ENCODE data around the gene PEDS1. TPM values are rescaled to one million over a fixed set of nuclear protein-coding genes. Genes with fewer than 3 reads are reported as not detected.

The PEDS1 gene
- total RNA-seq, 5 donors from 2014 or later (not counting 1 experiment from before 2014, with no cell fraction given) = 17.6 to 20.0 (median 18.3) TPM

- WGBS (ENCODE audit: insufficient coverage) = 92% methylated on average over 7 of the region's 12 CpGs
- peaks cover 0 to 16% of the 10 kb centered on the region in 2 experiments for H3K27me3 ChIP-seq (replicated peaks in 1 of 2; ENCODE audit: control insufficient read depth in 2 of 2, extremely low read depth in 1 of 2, insufficient read depth in 2 of 2, low read length in 1 of 2)
- no peak overlapping the region for H3K4me3 ChIP-seq (ENCODE audit: control insufficient read depth in 1 of 2, extremely low read depth in 1 of 2, low read length in 1 of 2)
- H3K36me3 ChIP-seq (ENCODE audit: control insufficient read depth in 2 of 2, extremely low read depth in 1 of 2, insufficient read depth in 1 of 2, low read length in 1 of 2) = no peaks in the 10 kb centered on the region
- H3K4me1 ChIP-seq (ENCODE audit: control insufficient read depth in 1 of 2, extremely low read depth in 1 of 2, insufficient read depth in 2 of 2, low read length in 2 of 2) = peaks cover 2 to 13% of the 10 kb centered on the region in 2 experiments
- Mint-ChIP-seq H3K4me1 (peaks cover 6 to 11% (median 6%) of the 10 kb centered on the region in 3 donors), H3K36me3 (no peaks in the 10 kb centered on the region), H3K27ac (peak overlapping the region in 1 of 2 donors; percentile 41), H3K4me3 (no peak overlapping the region), H3K9me3 (no peaks in the 10 kb centered on the region), H3K27me3 (peaks cover 8 to 22% of the 10 kb centered on the region in 2 donors)
- POLR2A ChIA-PET = no interaction called here
- DNase-seq (no peak), ATAC-seq (replicated peaks in 1 of 4) (no peak)
- H3K27ac ChIP-seq (ENCODE audit: low read length) = no peak overlapping the region
- CTCF ChIA-PET = interaction anchor here (0.6 to 5.7 kb wide), 8 partner anchors 22 to 401 kb away, joined by 3 to 34 read pairs (median 5); no protein-coding TSS in a partner anchor
- no peaks in the 10 kb centered on the region for H3K9me3 ChIP-seq
These were observed 34.0 kb upstream of the PEDS1 start for GRCh38 chr20:50187403-50188051.

DNA sequence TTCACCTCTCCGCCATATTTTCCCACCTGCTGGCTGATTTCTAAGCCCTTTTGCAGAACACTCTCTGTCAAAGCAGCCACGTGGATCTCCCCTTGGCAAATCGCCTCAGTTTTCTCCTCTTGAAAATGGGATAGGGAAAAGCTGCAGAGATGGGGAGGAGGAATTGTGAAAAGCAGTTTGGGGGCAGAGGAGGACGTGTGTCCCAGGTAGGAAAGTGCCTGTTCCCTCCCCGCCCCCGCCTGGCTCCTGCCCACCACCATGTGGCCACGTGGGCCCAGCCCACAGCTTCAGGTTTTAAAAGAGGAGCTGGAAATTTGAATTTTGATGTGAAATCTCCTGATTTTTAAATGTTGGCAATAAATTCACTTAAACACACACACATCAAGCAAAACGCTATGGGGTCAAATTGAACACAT lies 33.5 kb upstream of the PEDS1 start:
- no peaks in the 10 kb centered on the region for H3K9me3 ChIP-seq
- ATAC-seq (replicated peaks in 1 of 4) (no peak), DNase-seq (no peak)
- H3K36me3 ChIP-seq (ENCODE audit: control insufficient read depth in 2 of 2, extremely low read depth in 1 of 2, insufficient read depth in 1 of 2, low read length in 1 of 2) = no peaks in the 10 kb centered on the region
- H3K4me3 Mint-ChIP-seq = no peak overlapping the region
- ChIA-PET CTCF (interaction anchor here (0.6 to 5.7 kb wide), 8 partner anchors 21 to 401 kb away, joined by 3 to 34 read pairs (median 5); no protein-coding TSS in a partner anchor), POLR2A (no interaction called here)
- no peaks in the 10 kb centered on the region for H3K9me3 Mint-ChIP-seq
- no peak overlapping the region for H3K4me3 ChIP-seq (ENCODE audit: control insufficient read depth in 1 of 2, extremely low read depth in 1 of 2, low read length in 1 of 2)
- no peak overlapping the region for H3K27ac ChIP-seq (ENCODE audit: low read length)
- H3K36me3 Mint-ChIP-seq = no peaks in the 10 kb centered on the region
- no peak overlapping the region for H3K27ac Mint-ChIP-seq
- H3K27me3 Mint-ChIP-seq = peaks cover 8 to 22% of the 10 kb centered on the region in 2 donors
- no CpG with 5 or more reads among the region's 8 CpGs for WGBS (ENCODE audit: insufficient coverage)
- H3K4me1 Mint-ChIP-seq = peaks cover 2 to 7% (median 3%) of the 10 kb centered on the region in 3 donors
- peaks cover 0 to 13% of the 10 kb centered on the region in 2 experiments for H3K4me1 ChIP-seq (ENCODE audit: control insufficient read depth in 1 of 2, extremely low read depth in 1 of 2, insufficient read depth in 2 of 2, low read length in 2 of 2)
- H3K27me3 ChIP-seq (replicated peaks in 1 of 2; ENCODE audit: control insufficient read depth in 2 of 2, extremely low read depth in 1 of 2, insufficient read depth in 2 of 2, low read length in 1 of 2) = peaks cover 0 to 16% of the 10 kb centered on the region in 2 experiments

DNA sequence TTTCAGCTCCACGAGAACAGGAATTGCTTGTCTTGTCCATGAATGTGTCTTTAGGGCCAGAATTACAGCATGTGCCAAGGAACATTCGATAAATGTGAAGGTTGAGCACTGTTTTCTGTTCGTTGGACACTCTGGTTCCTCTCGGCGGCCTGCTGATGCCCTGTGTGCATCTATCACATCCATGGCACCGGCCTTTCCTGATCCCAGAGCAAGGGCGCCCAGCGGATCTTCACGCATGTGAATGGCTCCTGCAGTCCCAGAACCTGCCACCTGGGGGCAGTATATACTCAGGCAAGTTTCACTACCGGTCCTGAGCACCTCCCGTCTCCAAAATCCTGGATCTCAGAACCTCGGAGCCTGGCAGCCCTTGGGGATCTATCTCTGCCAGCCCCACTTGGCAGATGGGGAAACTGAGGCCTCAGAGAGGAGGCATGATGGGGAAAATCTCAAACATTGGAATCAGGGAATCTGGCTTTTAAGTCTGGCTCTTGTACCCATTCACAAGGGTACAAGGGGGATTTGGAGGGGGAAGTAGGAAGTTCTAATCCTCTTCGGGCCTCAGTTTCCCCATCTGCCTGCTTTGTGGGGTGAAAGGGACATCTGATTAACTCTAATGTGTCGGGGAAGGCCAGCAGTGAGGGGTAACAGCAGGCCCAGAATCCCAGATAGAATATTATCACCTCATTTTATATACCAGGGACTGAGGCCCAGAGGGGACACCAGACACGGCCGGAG lies 32.8 kb upstream of the PEDS1 start:
- ATAC-seq (replicated peaks in 1 of 4) = peak in 2 of 4 experiments; percentile 17 to 25
- ChIA-PET CTCF (interaction anchor here (0.6 to 5.7 kb wide), 2 partner anchors 26 to 277 kb away, joined by 3 to 34 read pairs; no protein-coding TSS in a partner anchor), POLR2A (no interaction called here)
- peak overlapping the region; percentile 16 to 59 for H3K27ac Mint-ChIP-seq
- H3K36me3 Mint-ChIP-seq = no peaks in the 10 kb centered on the region
- no peak overlapping the region for H3K27ac ChIP-seq (ENCODE audit: low read length)
- H3K4me1 Mint-ChIP-seq = peaks cover 2 to 7% (median 3%) of the 10 kb centered on the region in 3 donors
- peaks cover 0 to 13% of the 10 kb centered on the region in 2 experiments for H3K4me1 ChIP-seq (ENCODE audit: control insufficient read depth in 1 of 2, extremely low read depth in 1 of 2, insufficient read depth in 2 of 2, low read length in 2 of 2)
- no peaks in the 10 kb centered on the region for H3K36me3 ChIP-seq (ENCODE audit: control insufficient read depth in 2 of 2, extremely low read depth in 1 of 2, insufficient read depth in 1 of 2, low read length in 1 of 2)
- H3K27me3 Mint-ChIP-seq = peaks cover 8 to 22% of the 10 kb centered on the region in 2 donors
- peaks cover 0 to 16% of the 10 kb centered on the region in 2 experiments for H3K27me3 ChIP-seq (replicated peaks in 1 of 2; ENCODE audit: control insufficient read depth in 2 of 2, extremely low read depth in 1 of 2, insufficient read depth in 2 of 2, low read length in 1 of 2)
- DNase-seq = peak; percentile 52 to 92 (median 79)
- H3K9me3 ChIP-seq = no peaks in the 10 kb centered on the region
- WGBS (ENCODE audit: insufficient coverage) = 17% methylated on average over 13 of the region's 16 CpGs
- H3K4me3 ChIP-seq (ENCODE audit: control insufficient read depth in 1 of 2, extremely low read depth in 1 of 2, low read length in 1 of 2) = no peak overlapping the region
- no peak overlapping the region for H3K4me3 Mint-ChIP-seq
- H3K9me3 Mint-ChIP-seq = no peaks in the 10 kb centered on the region

DNA sequence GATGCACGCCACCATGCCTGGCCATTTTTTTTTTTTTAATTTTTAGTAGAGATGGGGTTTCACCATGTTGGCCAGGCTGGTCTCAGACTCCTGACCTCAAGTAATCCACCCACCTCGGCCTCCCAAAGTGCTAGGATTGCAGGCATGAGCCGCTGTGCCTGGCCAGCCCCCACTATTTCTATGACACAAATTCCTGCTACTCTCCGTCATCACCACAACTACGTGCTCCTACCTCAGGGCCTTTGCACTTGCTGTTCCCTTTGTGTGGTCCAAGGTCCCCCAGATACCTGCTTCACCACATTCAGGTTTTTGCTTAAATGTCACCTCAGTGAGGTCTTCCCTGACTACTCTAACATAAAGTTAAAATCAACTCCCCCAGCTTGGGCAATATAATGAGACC lies 31.9 kb upstream of the PEDS1 start:
- H3K36me3 ChIP-seq (ENCODE audit: control insufficient read depth in 2 of 2, extremely low read depth in 1 of 2, insufficient read depth in 1 of 2, low read length in 1 of 2) = no peaks in the 10 kb centered on the region
- Mint-ChIP-seq H3K4me1 (peaks cover 2 to 7% (median 3%) of the 10 kb centered on the region in 3 donors), H3K27ac (no peak overlapping the region), H3K27me3 (peaks cover 8 to 22% of the 10 kb centered on the region in 2 donors), H3K4me3 (no peak overlapping the region), H3K36me3 (no peaks in the 10 kb centered on the region), H3K9me3 (no peaks in the 10 kb centered on the region)
- H3K4me1 ChIP-seq (ENCODE audit: control insufficient read depth in 1 of 2, extremely low read depth in 1 of 2, insufficient read depth in 2 of 2, low read length in 2 of 2) = peaks cover 0 to 13% of the 10 kb centered on the region in 2 experiments
- peaks cover 0 to 18% of the 10 kb centered on the region in 2 experiments for H3K27me3 ChIP-seq (replicated peaks in 1 of 2; ENCODE audit: control insufficient read depth in 2 of 2, extremely low read depth in 1 of 2, insufficient read depth in 2 of 2, low read length in 1 of 2)
- no peak overlapping the region for H3K27ac ChIP-seq (ENCODE audit: low read length)
- CTCF ChIA-PET = no interaction called here
- DNase-seq = no peak
- 93% methylated on average over 2 of the region's 5 CpGs for WGBS (ENCODE audit: insufficient coverage)
- no peaks in the 10 kb centered on the region for H3K9me3 ChIP-seq
- no peak for ATAC-seq (replicated peaks in 1 of 4)
- H3K4me3 ChIP-seq (ENCODE audit: control insufficient read depth in 1 of 2, extremely low read depth in 1 of 2, low read length in 1 of 2) = no peak overlapping the region
- POLR2A ChIA-PET = no interaction called here

DNA sequence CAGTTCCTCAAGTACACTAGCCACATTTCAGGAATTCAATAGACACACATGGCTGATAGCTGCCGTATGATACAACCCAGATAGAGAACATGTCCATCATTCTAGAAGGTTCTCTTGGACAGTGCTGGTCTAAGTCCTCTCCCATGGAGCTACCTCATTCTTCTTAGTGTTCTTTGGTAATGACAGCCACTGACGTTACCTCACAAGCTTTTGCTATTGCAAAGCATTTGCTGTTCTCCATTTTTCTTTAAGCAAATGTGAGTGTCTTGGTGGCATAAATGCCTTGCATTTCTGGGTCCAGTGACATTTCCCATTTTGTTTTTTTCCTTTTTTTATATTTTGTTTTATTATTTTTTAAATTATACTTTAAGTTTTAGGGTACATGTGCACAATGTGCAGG lies 28.8 kb upstream of the PEDS1 start:
- Mint-ChIP-seq H3K9me3 (no peaks in the 10 kb centered on the region), H3K27me3 (peaks cover 8 to 22% of the 10 kb centered on the region in 2 donors), H3K4me3 (no peak overlapping the region), H3K36me3 (no peaks in the 10 kb centered on the region), H3K27ac (no peak overlapping the region), H3K4me1 (peaks cover 2 to 7% (median 3%) of the 10 kb centered on the region in 3 donors)
- POLR2A ChIA-PET = interaction anchor here in 1 of 2 donors (0.5 kb wide), 1 partner anchor 333 kb away, joined by 3 read pairs; no protein-coding TSS in a partner anchor
- H3K27ac ChIP-seq (ENCODE audit: low read length) = no peak overlapping the region
- peaks cover 0 to 28% of the 10 kb centered on the region in 2 experiments for H3K27me3 ChIP-seq (replicated peaks in 1 of 2; ENCODE audit: control insufficient read depth in 2 of 2, extremely low read depth in 1 of 2, insufficient read depth in 2 of 2, low read length in 1 of 2)
- WGBS (ENCODE audit: insufficient coverage) = 67% methylated on average over 1 of the region's 2 CpGs
- no peak overlapping the region for H3K4me3 ChIP-seq (ENCODE audit: control insufficient read depth in 1 of 2, extremely low read depth in 1 of 2, low read length in 1 of 2)
- CTCF ChIA-PET = interaction anchor here in 1 of 2 donors (0.7 to 1.2 kb wide), 2 partner anchors 60 to 283 kb away, joined by 3 to 6 read pairs; no protein-coding TSS in a partner anchor
- peaks cover 0 to 6% of the 10 kb centered on the region in 2 experiments for H3K4me1 ChIP-seq (ENCODE audit: control insufficient read depth in 1 of 2, extremely low read depth in 1 of 2, insufficient read depth in 2 of 2, low read length in 2 of 2)
- H3K36me3 ChIP-seq (ENCODE audit: control insufficient read depth in 2 of 2, extremely low read depth in 1 of 2, insufficient read depth in 1 of 2, low read length in 1 of 2) = no peaks in the 10 kb centered on the region
- DNase-seq = no peak
- no peak for ATAC-seq (replicated peaks in 1 of 4)
- no peaks in the 10 kb centered on the region for H3K9me3 ChIP-seq

GRCh38 chr20:50181344-50181743 lies 27.8 kb upstream of the PEDS1 start:
- Histone ChIP-seq H3K4me1 (ENCODE audit: control insufficient read depth in 1 of 2, extremely low read depth in 1 of 2, insufficient read depth in 2 of 2, low read length in 2 of 2) (peaks cover 0 to 5% of the 10 kb centered on the region in 2 experiments), H3K36me3 (ENCODE audit: control insufficient read depth in 2 of 2, extremely low read depth in 1 of 2, insufficient read depth in 1 of 2, low read length in 1 of 2) (no peaks in the 10 kb centered on the region), H3K9me3 (no peaks in the 10 kb centered on the region), H3K4me3 (ENCODE audit: control insufficient read depth in 1 of 2, extremely low read depth in 1 of 2, low read length in 1 of 2) (no peak overlapping the region), H3K27ac (ENCODE audit: low read length) (no peak overlapping the region), H3K27me3 (replicated peaks in 1 of 2; ENCODE audit: control insufficient read depth in 2 of 2, extremely low read depth in 1 of 2, insufficient read depth in 2 of 2, low read length in 1 of 2) (peaks cover 0 to 27% of the 10 kb centered on the region in 2 experiments)
- Mint-ChIP-seq H3K4me1 (peaks cover under 1 to 7% (median 1%) of the 10 kb centered on the region in 3 donors), H3K4me3 (no peak overlapping the region), H3K36me3 (no peaks in the 10 kb centered on the region), H3K9me3 (no peaks in the 10 kb centered on the region), H3K27me3 (peaks cover 8 to 22% of the 10 kb centered on the region in 2 donors), H3K27ac (no peak overlapping the region)
- 99% methylated on average over 8 of the region's 10 CpGs for WGBS (ENCODE audit: insufficient coverage)
- CTCF ChIA-PET = interaction anchor here in 1 of 2 donors (6.2 kb wide), 1 partner anchor 60 kb away, joined by 55 read pairs; no protein-coding TSS in a partner anchor
- DNase-seq (no peak), ATAC-seq (replicated peaks in 1 of 4) (no peak)
- POLR2A ChIA-PET = no interaction called here

Measured in T-cell (primary cell).